ENCODE results near the gene RAB37. TPM values are rescaled to one million over a fixed set of nuclear protein-coding genes. Genes with fewer than 3 reads are reported as not detected.

RAB37 gene
- total and polyA plus RNA-seq, 2 of the 8 experiments (the other 6 are each of a cell fraction or from before 2014, with no cell fraction given) = 5.5 to 6.1 TPM

DNA sequence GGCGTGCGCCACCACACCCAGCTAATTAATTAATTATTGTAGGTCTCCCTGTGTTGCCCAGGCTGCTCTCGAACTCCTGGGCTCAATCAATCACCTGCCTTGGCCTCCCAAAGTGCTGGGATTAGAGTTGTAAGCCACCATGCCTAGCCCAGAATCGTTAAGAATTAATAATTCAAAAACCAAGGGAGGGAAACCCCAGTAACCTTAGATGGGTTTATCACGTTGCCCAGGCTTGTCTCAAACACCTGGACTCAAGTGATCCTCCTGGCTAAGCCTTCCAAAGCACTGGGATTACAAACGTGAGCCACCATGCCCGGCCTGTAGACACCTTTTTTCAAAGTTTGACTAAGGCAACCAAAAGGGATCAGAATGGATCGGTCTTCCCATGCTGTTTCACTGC is 45.9 kb upstream of the RAB37 start:
- 90% methylated on average over 8 of the region's 8 CpGs; no CpG with 5 or more reads in 1 of the 2 experiments for WGBS, 2 experiments (ENCODE audit: extremely low coverage in 1 of 2, insufficient coverage in 1 of 2, insufficient read length in 1 of 2, insufficient replicate concordance in 2 of 2, low coverage in 1 of 2, low lambda C conversion rate in 2 of 2, missing lambda C conversion rate in 1 of 2)
- Histone ChIP-seq H3K18ac (ENCODE audit: extremely low read depth, low read length) (no peak overlapping the region), H3K9ac (replicated peaks in 1 of 4; ENCODE audit: extremely low read depth in 1 of 4, low read depth in 3 of 4, low read length in 3 of 4) (no peak overlapping the region), H2AK5ac (ENCODE audit: low read depth, low read length) (no peak overlapping the region), H4K91ac (replicated peaks; ENCODE audit: insufficient read length, low read length) (no peak overlapping the region), H4K8ac (ENCODE audit: extremely low read depth, insufficient read depth, low read length) (no peak overlapping the region), H3K36me3 (ENCODE audit: control insufficient read depth in 2 of 4, insufficient read depth in 4 of 4, low read length in 3 of 4) (no peaks in the 10 kb centered on the region), H2AFZ (ENCODE audit: low read length) (no peak overlapping the region), H3K79me1 (ENCODE audit: low read depth, low read length) (no peaks in the 10 kb centered on the region), H4K5ac (ENCODE audit: insufficient read length, low read depth, low read length) (no peak overlapping the region), H3K27me3 (replicated peaks in 1 of 4; ENCODE audit: control insufficient read depth in 3 of 4, extremely low read depth in 1 of 4, insufficient read depth in 3 of 4, low read length in 3 of 4) (peaks cover 0 to 2% (median 0%) of the 10 kb centered on the region in 4 experiments; a peak in 1 of 7 replicates), H3K23ac (ENCODE audit: insufficient read length) (no peak overlapping the region), H3K23me2 (ENCODE audit: low read depth, low read length) (no peaks in the 10 kb centered on the region), H2BK15ac (ENCODE audit: low read length) (no peak overlapping the region), H2BK20ac (ENCODE audit: low read length) (no peak overlapping the region), H3K14ac (ENCODE audit: insufficient read length) (no peak overlapping the region), H4K20me1 (replicated peaks in 1 of 2; ENCODE audit: control insufficient read depth in 1 of 2, insufficient read depth in 2 of 2, low read length in 2 of 2) (peaks cover 0 to 2% of the 10 kb centered on the region in 2 experiments), H3K27ac (ENCODE audit: low read depth, low read length) (no peak overlapping the region), H3K4ac (replicated peaks; ENCODE audit: insufficient read length, low read depth, low read length) (no peak overlapping the region), H3K79me2 (ENCODE audit: control insufficient read depth in 1 of 2, insufficient read depth in 2 of 2, low read length in 2 of 2) (no peaks in the 10 kb centered on the region), H3K4me1 (replicated peaks in 1 of 4; ENCODE audit: control insufficient read depth in 3 of 4, insufficient read depth in 4 of 4, low read length in 3 of 4) (no peaks in the 10 kb centered on the region), H3K4me2 (ENCODE audit: insufficient read depth in 1 of 2, low read depth in 2 of 2, low read length in 2 of 2) (no peak overlapping the region), H3K9me3 (ENCODE audit: insufficient read depth in 2 of 2, low read depth in 1 of 2, low read length in 1 of 2) (no peaks in the 10 kb centered on the region), H2BK5ac (ENCODE audit: low read depth, low read length) (no peak overlapping the region), H2BK12ac (ENCODE audit: low read depth, low read length) (no peak overlapping the region), H3K4me3 (ENCODE audit: extremely low read depth in 1 of 4, insufficient read depth in 2 of 4, low read depth in 3 of 4, low read length in 4 of 4) (no peak overlapping the region), H3K56ac (replicated peaks; ENCODE audit: insufficient read length, low read depth, low read length) (no peak overlapping the region), H2BK120ac (replicated peaks; ENCODE audit: low read depth, low read length) (no peak overlapping the region)
- CTCF ChIA-PET (ENCODE audit: partially characterized antibody) = interaction anchor here (0.6 to 1.6 kb wide), 7 partner anchors 10 to 481 kb away, joined by 3 to 9 read pairs (median 3); no protein-coding TSS in a partner anchor
- POLR2A ChIA-PET (ENCODE audit: partially characterized antibody) = no interaction called here
- TF ChIP-seq ASH2L (IDR thresholded peaks at IDR 0.05; ENCODE audit: low read length) = no peak
- no peak for TF ChIP-seq ZNF274 (IDR thresholded peaks at IDR 0.05; ENCODE audit: borderline replicate concordance, extremely low read depth, low read length)
- no peak for DNase-seq (ENCODE audit: low read depth in 1 of 2, low spot score in 2 of 2)
- FAIRE-seq = no peak

Data from H1 (cell line).